ENCODE data around the gene RNPEPL1.
"Not testable (repeated sequence)": the region's sequence is repeated elsewhere in the genome, so short reads cannot be mapped to it uniquely, and the experiment has no call there.

RNPEPL1 gene

DNA sequence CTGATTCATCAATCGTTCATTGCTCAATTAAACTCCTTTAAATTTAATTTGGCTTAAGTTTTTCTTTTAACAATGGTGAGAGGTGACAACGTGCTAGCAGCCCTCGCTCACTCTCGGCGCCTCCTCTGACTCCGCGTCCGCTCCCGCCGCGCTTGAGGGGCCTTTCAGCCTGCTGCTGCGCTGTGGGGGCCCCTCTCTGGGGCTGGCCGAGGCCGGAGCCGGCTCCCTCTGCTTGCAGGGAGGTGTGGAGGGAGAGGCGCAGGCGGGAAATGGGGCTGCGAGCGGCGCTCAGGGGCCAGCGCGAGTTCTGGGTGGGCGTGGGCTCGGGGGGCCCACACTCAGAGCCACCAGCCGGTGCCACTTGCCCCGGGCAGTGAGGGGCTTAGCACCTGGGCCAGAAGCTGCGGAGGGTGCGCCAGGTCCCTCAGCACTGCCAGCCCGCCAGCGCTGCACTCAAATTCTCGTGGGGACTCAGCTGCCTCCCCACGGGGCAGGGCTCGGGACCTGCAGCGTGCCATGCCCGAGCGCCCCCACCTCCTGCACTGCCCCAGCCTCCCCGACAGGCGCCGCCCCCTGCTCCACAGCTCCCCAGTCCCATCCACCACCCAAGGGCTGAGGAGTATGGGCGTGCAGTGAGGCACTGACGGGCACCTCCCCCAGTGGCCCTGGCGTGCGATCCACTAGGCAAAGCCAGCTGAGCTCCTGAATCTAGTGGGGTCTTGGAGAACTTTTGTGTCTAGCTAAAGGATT, 30.1 kb upstream of the RNPEPL1 start:
- DNase-seq, result no peak

DNA sequence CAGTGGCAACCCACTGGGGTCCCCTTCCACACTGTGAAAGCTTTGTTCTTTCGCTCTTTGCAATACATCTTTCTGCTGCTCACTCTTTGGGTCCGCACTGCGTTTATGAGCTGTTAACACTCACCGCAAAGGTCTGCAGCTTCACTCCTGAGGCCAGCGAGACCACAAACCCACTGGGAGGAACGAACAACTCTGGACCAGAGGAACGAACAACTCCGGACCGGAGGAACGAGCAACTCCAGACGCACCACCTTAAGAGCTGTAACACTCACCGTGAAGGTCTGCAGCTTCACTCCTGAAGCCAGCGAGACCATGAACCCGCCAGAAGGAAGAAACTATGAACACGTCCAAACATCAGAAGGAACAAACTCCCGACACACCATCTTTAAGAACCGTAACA, 29.2 kb upstream of the RNPEPL1 start:
- DNase-seq, result not testable (repeated sequence)

DNA sequence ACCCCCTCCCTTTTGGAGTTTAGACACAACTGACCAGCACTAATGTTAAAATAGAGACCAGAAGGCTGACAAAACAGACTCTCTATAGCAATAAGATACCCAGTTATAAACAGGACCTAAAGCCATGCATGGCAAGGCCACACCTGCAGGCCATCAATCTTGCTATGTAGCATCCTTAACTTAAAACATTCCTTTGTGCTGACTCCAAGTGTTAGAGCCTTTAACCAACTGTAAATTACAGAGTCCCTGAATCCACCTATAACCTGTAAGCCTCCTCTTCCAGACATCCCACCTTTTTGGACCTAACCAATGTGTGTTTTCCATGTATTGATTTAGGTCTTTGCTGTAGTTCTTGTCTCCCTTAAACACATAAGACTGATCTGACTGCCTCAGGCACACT, 28.4 kb upstream of the RNPEPL1 start:
- DNase-seq, result no peak

DNA sequence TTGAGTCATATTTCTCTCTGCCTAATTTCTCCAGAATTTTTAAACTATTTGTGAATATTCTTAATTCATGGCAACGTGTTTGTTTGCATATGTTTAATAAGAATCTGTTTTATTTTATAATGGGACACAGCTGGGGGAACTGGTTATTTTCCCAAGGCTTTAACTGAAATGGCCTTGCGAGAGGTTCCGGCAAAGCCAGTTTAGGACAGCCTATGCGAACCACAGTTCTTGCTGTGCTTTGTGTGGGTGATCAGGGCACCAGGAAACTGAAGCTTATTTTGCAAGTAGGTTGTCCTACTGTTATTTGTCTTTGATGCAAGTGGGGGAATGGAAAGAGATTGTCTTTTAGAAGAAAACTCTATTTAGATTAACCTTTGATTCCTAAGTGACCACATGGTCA, 17.0 kb upstream of the RNPEPL1 start:
- no peak for DNase-seq

DNA sequence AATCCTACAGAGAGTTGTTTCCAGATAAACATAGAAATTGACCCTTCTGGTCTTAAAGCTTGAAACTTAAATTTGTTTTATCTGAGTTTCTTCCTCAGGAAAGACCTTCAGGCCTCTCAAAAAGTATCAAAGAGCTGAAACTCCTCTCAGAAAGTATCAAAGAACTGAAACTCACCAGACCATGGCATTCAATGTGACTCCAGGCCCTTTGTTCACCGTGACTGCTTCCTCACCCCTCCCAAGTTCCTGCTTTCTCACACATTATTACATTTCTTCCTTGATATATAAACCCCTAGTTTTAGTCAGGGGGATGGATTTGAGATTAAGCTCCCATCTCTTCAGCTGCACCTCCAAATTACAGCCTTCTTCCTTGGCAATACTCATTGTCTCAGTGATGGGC, 16.5 kb upstream of the RNPEPL1 start:
- no peak for DNase-seq

DNA sequence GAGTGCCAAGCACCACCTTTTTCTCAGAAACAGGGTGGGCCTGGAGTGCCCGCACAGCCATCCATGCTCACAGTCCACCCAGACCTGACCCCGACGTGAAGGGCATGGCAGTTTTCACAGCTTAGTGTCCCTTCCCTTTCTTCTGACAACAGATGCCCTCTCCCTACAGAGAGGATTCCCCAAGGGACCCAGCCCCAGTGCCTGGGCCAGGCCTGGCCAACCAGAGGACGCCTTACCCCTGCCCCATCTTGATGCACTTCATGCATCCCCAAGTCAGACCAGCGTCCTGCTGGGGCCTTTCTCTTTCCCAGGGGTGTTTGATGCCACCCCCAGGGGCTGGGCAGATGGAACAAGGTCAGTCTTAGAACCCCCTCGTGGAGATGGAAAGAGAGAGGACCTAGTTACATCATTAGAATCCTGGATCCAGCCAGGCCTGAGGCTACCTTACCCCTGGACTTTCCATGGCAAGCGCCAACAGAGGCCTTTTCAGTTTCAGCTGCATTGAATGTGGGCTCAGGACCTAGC, 14.3 kb upstream of the RNPEPL1 start:
- DNase-seq, result no peak

DNA sequence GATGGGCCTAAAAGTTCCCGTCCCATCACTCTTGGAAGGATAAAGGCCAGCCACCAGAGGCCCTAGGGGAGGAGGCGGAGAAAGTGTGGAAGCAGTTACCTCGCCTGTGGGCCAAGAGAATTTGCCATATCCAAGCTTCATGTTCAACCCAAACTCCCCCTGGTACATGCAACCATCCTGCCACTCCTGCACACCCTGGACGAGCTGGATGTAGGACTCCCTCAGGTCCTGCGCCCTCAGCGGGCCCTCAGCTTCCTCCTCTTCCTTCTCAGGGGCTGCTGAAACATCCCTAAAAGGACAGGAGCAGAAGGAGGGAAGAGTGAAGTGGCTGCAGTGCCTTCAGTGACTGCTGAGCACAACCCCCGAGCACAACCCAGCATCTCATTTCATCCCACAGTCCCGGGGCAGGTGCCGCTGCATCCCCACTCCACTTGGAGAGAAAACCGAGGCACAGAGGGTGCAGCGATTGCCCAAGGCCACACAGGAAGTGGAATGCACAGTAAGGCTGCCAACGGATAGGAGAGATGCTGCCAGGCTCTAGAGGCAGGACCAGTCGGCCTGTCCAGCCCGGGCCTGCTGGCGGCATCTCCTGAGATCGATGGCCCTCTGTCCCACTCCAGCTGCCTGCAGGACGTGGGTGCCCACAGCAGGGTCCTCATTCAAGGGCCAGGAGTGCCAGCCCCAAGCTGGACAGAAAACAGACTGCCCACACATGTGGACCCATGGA, 13.4 kb upstream of the RNPEPL1 start:
- no peak for DNase-seq

DNA sequence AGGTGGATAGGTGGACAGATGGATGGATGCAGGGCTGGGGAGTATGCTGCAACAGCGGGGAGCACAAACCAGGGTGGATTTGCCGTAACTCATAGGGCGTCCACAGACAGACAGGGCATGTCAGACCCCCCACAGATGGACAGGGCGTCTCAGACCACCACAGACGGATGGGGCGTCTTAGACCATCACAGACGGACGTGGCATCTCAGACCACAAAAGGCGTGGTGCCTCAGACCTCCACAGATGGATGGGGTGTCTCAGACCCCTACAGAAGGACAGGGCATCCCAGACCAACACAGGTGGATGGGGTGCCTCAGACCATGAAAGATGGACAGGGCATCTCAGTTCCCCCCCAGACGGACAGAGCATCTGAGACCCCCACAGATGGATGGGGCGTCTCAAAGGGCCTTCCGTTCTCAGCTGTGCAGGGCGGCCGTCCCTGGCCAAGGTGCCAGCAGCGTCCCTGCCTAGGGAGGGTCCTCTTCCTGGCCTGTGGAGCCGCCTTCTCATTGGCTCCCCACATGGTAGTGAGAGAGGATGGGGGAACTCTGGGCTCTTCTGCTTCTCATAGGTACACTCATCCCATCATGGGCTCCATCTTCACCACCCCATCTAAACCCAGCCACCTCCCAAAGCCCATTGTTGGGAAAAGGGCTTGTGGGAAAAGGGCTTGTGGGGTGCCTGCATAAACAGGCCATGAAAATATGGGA, 12.6 kb upstream of the RNPEPL1 start:
- no peak for DNase-seq

DNA sequence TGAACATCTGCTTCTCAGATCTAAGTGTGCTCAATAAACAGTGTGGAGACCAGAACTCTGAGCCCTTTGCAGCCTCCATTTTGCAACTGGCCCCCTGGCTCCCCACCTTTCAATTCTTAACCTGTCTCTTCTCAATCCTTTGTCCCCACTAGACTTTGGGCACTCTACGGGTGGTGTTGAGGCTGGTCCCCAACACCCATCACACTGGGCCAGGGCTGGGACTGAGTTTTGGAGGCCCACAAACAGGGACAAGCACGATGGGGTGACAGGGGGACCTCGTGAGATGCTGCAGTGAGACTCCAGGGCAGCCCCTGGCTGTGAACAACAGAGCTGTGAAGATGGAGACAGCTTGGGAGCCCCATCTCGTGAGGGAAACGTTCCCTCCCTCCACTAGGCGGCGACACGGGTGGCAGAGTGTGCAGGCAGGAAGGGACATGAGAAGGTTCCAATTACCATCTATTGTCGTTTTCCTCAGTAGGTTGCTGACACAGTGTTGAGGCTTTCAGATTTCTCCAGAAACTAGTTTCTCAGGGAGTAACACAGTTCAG, 11.7 kb upstream of the RNPEPL1 start:
- peak; percentile 63 to 67 for DNase-seq

DNA sequence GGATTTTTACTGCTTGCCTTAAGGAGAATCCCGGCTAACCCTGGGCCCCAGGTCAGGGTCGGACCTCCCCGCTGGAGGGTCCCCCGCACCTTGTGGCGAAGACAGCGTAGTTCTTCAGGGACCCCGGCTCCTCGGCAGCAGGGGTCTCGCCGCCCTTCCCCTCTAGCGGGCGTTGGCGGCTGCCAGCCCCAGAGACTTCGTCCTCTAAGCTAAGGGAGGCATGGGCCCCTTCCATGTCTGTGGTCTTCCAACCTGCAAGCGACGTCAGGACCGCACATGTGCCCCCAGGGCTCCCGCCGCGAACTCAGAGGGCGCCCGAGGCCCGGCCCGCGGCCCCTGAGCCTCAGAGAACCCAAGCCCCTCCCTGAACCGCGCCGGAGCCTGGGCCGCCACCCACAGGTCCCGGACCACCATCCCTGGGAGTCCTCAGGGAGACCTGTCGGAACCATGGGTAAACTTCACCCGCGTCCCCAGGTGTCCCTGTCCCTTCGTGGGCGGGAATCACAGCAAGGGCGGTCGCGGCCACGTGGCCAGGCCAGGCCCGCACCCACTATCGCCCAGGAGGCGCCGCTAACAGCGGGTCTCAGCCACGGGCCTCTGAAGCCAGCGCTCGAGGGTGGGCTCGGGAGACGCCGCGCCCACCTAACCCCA, 11.1 kb upstream of the RNPEPL1 start:
- no peak for DNase-seq

DNA sequence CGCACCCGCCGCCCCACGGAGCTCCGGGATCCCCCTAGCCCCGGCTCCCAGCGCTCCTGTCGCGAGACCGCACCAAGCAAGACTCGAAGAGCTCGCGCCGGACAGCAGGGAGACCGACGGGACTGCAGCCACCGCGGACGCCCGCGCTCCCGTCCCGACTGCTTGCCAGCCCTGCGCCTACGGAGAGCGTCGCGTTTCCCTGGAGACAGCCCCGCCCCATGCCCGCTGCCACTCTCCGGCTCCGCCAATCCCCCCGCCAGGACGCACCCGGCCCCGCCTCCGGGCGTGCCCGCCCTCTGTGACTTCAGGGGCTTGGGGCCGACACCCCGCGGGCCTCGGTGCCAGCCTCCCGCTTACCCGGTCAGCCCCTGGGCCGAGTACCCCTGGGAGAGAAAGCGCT, 10.5 kb upstream of the RNPEPL1 start, which contains the start of gene ANKMY1:
Gene ANKMY1, minus strand, starts transcription at position 181 of the 400 bp plus-strand sequence. CDS start 653 bp downstream, outside the sequence.
- peak in 1 of 2 donors; percentile 69 for DNase-seq

DNA sequence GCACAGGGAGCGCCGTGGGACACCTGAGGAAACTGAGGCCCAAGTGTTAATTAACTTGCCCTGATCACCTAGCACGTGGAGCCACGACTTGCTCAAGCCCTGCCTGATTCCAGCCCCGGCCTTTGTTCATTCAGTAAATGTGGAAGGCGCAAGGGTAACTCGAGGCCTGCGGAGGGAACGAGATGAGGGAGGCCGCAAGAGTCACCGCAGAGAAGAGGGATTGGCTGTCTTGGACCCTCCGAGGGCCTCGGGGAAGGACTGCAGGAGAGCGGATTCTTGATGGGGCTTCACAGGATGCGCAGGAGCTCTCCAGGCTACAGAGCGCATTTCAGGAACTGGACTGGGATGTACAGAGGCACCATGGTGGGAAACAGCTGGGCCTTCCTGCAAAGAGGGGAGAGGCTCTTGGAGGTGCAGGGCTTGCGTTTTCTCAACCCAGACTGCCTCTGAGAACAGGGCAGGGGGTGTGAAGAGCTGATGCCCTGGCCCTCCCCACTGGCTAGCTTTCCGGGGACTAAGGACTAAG, 10.0 kb upstream of the RNPEPL1 start:
- no peak for DNase-seq

DNA sequence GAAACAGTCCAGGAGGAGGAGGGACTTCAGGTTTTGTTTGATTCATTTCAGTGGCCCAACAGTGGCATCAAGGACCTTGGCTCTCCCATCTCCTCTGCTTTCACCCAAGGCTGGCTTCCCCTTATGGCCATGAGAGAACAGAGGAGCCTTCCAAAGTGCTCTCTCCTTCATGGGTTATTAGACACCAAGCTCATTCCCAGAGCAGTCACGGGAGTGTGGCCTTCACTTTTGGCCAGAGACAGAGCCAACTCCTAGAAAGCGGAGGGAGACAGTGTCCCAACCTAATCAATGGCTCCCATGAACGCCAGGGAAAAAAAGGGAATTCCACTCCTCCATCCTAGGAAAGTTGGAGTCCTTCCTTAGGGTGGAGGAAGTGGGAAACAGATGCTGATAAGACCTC, 9.0 kb upstream of the RNPEPL1 start:
- no peak for DNase-seq

DNA sequence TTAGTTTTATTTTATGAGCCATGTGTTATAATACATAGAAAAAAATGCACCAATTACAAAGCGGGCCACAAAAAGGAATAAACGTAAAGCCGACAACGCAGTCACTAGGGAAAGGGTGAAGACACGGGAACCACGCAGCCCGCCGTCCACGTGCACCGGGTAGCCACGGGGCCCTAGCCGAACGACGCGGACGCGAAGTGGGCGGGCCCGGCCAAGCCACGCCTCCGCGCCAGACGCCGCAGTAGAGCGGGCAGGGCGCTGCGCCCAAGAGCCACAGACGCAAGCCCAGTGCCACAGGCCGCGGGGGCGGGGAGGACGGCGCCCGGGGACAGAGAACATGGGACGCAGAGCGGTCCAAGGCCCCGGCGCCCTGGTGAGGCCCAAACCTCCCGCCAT, 8.2 kb upstream of the RNPEPL1 start, which contains the start of gene DUSP28:
Gene DUSP28, plus strand, starts transcription at position 274 of the 396 bp plus-strand sequence. CDS start 328 bp downstream, outside the sequence.
- DNase-seq, result peak; percentile 89 to 90

DNA sequence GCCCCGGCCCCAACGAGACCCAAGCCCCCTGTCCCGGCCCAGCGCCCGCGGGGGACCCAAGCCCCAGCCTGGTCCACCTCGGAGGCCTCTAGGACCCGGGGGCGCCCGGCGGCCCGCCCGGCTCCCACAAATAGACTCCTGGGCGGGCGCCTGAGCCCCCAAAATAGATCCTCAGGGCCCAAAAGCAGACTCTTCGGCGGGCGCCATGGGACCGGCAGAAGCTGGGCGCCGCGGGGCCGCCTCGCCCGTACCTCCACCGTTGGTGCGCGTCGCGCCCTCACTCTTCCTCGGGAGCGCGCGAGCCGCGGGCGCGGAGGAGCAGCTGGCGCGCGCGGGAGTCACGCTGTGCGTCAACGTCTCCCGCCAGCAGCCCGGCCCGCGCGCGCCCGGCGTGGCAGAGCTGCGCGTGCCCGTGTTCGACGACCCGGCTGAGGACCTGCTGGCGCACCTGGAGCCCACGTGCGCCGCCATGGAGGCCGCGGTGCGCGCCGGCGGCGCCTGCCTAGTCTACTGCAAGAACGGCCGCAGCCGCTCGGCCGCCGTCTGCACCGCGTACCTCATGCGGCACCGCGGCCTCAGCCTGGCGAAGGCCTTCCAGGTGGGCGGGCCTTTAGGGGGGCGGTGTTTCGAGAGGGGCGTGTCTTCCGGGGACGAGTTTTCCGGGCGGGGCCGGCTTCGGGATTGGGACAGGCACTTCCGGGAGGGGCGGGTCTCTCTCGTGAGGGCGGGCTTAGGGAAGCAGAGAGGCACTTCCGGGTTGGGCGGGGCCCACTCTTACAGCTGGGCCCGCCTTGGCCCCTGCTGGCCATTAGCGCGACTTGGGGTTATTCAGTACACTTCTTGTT, 7.6 kb upstream of the RNPEPL1 start:
- DNase-seq, result peak; percentile 99 to 100

DNA sequence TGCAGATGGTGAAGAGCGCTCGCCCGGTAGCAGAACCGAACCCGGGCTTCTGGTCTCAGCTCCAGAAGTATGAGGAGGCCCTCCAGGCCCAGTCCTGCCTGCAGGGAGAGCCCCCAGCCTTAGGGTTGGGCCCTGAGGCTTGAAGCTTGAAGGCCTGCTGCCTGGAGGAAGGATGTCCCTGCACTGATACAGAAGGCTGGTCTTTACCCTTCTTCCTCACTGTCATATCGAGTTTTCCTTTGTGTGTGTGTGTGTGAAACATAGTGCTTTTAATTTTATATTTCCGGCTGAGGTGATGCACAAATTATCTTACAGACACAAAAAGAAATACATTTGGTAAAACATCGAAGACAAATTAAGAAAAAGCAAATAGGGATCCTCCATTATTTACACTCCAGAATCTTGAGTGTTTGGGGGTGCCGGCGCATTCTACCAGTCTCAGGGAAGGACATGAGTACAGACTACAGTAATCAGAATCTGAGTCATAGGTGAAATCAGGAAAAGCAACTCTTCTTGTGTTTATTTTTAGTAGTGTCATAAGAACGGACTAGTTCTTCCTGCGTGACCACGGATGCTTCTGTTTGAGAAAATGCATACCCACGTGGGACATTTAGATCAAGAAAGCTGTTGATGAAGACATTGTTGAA, 6.8 kb upstream of the RNPEPL1 start:
- no peak for DNase-seq

DNA sequence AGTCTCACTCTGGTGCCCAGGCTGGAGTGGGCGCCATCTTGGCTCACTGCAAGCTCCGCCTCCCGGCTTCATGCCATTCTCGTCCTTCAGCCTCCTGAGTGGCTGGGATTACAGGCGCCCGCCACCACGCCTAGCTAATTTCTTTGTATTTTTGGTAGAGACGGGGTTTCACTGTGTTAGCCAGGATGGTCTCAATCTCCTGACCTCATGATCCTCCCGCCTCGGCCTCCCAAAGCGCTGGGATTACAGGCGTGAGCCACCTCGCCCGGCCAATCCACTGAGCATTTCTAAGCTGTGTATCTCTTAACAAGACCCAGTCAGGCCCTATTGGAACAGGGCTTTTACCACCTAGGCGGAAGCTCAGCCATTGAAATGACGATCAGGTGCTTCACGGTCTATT, 5.1 kb upstream of the RNPEPL1 start:
- not testable (repeated sequence) for DNase-seq

DNA sequence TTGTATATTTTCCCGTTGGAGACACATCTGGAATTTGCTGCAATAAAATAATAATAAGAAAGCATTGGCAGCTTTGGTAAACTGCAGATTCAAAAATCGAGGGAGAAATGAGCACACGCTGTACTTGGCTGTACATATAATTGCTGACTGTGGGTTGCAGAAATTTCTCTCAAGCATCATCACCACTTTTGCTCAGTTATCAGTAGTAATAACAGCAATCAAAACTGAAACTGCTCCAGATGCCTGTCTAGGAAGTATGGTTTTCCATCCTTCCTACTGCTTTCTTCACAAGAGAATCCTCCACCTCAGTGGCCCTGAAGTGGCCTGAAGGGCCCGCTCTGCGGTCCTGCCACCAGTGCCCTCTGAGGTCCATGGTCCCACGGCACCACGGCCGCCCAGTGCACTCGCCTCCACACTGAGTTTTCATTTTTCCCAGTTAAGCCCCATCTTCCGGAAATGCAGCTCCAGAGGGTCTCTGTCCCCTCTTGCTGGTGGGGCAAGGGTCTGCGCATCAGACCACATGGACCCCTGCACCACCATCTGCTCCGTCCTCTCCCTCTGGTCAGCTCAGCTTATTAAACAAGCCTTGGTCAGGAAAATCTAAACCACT, 4.2 kb upstream of the RNPEPL1 start:
- DNase-seq, result no peak

DNA sequence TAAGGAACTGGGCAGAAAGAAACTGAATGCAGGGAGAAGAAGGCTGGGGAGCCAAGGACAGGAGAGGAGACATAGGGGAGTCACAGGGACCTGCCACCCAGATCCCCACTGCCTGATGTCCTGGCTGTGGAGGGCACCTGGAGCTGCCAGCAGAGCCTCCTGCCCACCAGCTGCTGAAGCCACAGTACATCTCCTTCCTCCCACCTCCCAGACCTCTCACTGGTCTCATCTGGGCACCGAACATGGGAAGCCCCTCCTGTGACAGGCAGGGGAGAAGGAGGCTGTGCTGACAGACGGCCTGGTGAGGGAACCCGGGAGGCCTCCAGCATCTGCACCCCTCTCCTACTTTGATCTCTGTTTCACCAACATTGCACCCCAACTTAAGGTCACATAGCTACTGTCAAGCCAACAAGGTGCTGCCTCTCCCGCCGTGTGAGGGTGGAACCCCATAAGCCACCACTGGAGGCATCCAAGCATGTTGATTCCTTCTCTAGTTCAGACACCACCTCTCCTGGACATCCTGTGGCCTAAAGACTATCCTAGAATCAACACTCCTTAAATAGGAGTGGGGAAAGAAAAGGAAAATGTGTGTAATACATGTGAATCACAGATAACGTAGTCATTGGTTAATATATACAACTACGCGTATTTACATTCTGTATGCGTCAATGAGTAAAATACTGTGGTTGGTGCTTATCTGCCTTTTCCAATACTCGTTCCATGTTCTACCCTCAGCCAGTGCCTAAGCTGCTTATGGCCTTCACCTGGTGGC, 3.5 kb upstream of the RNPEPL1 start:
- no peak for DNase-seq

Measured in stimulated activated CD4-positive, alpha-beta T cell treated with anti-CD3 and anti-CD28 coated beads, Interleukin-2, amount 100 ng/mL, for 48 hours (primary cell).